Mesothelial cell of epicardium (in vitro differentiated cells): Measurements from ENCODE around the gene TUB. TPM values are rescaled to one million over a fixed set of nuclear protein-coding genes. Genes with fewer than 3 reads are reported as not detected.

ENCODE experiments used
- DNase-seq, 2 experiments: peaks; one replicate each; pipeline ENCODE4 v3.0.0; 2021; ENCODE audit warnings: low spot score in 2 of 2; ENCODE audit not compliant: unreplicated experiment in 2 of 2
- H3K27ac Mint-ChIP-seq: 2 replicates; pipeline ENCODE4 v1.8.0; 2021; ENCODE audit warnings: mixed read lengths
- H3K27me3 Mint-ChIP-seq: 2 replicates; pipeline ENCODE4 v1.8.0; 2021; ENCODE audit warnings: low read depth, mixed read lengths
- H3K36me3 Mint-ChIP-seq: 2 replicates; pipeline ENCODE4 v1.8.0; 2021; ENCODE audit warnings: mixed read lengths
- H3K4me1 Mint-ChIP-seq: 2 replicates; pipeline ENCODE4 v1.8.0; 2021; ENCODE audit warnings: mixed read lengths
- H3K4me3 Mint-ChIP-seq: 2 replicates; pipeline ENCODE4 v1.8.0; 2021; ENCODE audit warnings: mild to moderate bottlenecking, moderate library complexity, mixed read lengths
- H3K9me3 Mint-ChIP-seq: 2 replicates; pipeline ENCODE4 v1.8.0; 2021; ENCODE audit warnings: mixed read lengths
- total RNA-seq: library from RNA; stranded (reverse); gene quantifications from 3 replicates; pipeline ENCODE4 v1.2.1, GENCODE V29; 2021
- TF ChIP-seq, protein P1 (sequence below): fragments of 200-600 bp; sonication (generic); IDR thresholded peaks from one replicate; pipeline ENCODE4 v1.5.0; 2021; ENCODE audit warnings: antibody characterized with exemption; ENCODE audit not compliant: unreplicated experiment

TUB gene
- total RNA-seq, result 51.7 to 53.4 TPM (median 52.8 TPM) in 3 replicates

DNA sequence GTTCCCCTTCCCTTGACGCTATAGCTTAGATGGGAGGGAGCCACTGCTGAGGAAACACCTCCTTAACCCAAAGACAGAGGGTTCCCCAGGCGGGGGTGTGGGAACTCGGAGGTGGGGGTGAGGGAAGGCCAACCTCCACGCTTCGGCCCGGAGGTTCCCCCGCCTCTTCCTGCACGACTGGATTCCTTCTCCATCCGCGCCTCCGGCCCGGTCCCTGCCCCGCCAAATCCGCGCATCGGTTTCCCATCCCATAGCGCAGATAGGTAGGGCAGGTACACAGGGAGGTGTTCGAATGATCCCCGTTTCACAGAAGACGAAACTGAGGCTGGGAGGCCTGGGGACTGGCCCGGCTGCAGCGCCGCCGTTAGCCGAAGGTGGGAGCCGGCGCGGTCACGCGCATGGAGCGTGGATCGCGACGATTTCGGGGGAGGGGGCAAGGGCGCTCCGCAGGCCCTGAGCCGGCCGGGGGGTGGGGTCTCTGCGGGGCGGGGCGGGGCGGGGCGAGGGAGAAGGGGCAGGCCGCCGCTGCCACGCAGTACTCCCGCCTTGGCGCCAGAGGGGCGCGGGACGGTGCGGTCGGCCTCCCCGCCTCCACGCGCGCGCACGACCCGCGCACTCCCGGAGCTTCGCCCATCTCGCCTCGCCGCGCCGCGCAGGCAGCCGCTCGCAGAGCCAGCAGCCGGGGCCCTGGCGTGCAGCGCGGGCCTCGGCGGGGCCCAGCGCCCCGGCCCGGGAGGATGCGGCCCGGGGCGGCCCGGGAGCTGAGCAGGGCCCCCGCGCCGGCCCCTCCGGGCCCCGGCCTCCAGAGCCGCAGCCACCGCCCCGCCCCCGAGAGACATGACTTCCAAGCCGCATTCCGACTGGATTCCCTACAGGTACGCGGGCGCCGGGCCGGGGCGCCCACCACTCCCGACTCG lies at the start of gene TUB:
TSS of gene TUB (plus strand) at position 538 of the 917 bp plus-strand sequence. CDS start at position 838, 300 bp downstream.
- peak within 1 kb of the TSS; percentile 82 for H3K27ac Mint-ChIP-seq
- peaks cover 42% of the 10 kb centered on the region for H3K4me1 Mint-ChIP-seq
- peak; percentile 42 to 72 for DNase-seq
- TF ChIP-seq, protein P1, sequence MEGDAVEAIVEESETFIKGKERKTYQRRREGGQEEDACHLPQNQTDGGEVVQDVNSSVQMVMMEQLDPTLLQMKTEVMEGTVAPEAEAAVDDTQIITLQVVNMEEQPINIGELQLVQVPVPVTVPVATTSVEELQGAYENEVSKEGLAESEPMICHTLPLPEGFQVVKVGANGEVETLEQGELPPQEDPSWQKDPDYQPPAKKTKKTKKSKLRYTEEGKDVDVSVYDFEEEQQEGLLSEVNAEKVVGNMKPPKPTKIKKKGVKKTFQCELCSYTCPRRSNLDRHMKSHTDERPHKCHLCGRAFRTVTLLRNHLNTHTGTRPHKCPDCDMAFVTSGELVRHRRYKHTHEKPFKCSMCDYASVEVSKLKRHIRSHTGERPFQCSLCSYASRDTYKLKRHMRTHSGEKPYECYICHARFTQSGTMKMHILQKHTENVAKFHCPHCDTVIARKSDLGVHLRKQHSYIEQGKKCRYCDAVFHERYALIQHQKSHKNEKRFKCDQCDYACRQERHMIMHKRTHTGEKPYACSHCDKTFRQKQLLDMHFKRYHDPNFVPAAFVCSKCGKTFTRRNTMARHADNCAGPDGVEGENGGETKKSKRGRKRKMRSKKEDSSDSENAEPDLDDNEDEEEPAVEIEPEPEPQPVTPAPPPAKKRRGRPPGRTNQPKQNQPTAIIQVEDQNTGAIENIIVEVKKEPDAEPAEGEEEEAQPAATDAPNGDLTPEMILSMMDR, result no peak
- H3K4me3 Mint-ChIP-seq, result peak within 1 kb of the TSS; percentile 77
- no peaks in the 10 kb centered on the region for H3K36me3 Mint-ChIP-seq
- H3K27me3 Mint-ChIP-seq, result peaks cover 7% of the 10 kb centered on the region
- no peaks in the 10 kb centered on the region for H3K9me3 Mint-ChIP-seq

DNA sequence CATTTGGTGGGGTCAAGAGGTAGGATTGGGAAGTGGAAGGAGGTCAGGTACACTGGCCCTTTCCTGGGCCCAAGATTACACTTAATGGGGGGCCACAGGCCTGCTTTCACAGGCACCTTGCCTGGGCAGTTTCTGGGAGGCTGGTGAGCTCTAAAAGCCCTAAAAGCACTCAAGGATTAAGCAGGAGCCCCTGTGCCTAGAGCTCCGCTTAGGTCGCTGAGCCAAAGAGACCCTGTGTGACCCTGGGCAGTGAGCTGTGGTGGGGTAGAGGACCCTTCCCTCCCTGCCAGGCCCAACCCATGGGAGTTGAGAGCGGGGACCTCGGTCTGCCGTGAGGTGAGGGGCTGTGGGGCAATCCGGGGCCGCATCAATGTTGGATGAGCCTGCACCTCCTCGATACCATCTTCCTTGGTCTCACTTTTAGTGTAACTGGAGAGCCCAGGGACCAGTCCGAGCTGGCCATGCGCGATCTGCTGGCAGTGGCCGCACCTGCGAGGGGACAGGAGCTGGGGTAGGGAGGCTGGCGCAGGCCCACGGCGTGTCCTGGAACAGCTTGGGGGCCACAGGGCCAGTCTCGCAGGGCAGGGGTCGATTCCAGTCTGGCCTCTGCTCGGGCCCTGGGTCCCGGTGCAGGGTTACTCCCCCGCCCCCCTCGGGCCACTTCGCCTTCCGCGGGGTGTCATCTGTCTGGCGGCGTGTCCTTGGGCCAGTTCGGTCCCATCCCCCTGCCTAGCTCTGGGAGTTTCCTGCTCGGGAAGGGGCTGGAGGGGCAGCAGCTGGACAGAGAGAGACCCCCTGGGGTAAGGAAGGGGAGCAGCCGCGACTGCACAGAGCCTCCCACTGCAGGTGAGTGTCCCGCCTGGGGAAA lies 49.5 kb upstream of the TUB start:
- Mint-ChIP-seq H3K36me3 (no peaks in the 10 kb centered on the region), H3K4me3 (no peak overlapping the region), H3K4me1 (peaks cover 22% of the 10 kb centered on the region), H3K27me3 (peaks cover 42% of the 10 kb centered on the region), H3K9me3 (no peaks in the 10 kb centered on the region), H3K27ac (no peak overlapping the region)
- DNase-seq, result no peak
- TF ChIP-seq, protein P1, result no peak

GRCh38 chr11:8032122-8032521 lies 48.9 kb upstream of the TUB start:
- DNase-seq, result no peak
- H3K4me3 Mint-ChIP-seq, result no peak overlapping the region
- H3K4me1 Mint-ChIP-seq, result peaks cover 22% of the 10 kb centered on the region
- no peaks in the 10 kb centered on the region for H3K36me3 Mint-ChIP-seq
- TF ChIP-seq, protein P1, result no peak
- H3K27me3 Mint-ChIP-seq, result peaks cover 40% of the 10 kb centered on the region
- no peak overlapping the region for H3K27ac Mint-ChIP-seq
- no peaks in the 10 kb centered on the region for H3K9me3 Mint-ChIP-seq

DNA sequence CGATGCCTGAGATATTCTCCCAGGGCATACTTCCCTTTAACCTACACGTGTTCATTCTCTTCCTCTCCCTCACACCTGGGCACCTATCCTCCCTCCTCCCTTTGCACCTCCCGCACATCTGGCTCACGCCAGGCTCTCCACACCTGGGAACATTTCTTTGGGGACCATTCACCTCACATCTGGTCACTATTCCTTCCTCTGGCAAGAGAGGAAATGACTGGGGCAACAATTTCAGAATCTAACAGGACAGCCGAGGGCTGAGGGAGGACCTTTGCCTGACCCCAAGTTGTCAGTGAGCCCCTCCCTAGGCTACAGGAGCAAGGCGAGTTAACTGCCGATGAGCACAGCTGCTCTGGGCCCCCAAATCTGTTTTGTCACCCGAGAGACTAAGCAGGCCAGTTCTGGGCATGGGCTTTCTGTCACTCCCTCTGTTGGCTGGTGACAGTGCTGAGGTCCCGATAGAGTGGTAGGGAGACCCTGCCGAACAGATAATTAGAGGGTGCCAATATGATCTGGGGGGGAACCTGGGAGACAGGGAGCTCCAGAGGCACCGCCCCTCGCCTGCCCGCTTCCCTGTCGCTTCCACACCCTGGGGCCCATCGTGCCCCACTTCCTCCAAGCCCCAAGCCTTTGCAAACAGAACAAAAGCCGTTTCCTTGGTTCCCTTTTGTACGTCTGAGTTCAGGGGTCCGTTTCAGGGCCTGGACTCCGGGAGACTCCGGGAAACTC lies 48.3 kb upstream of the TUB start:
- peaks cover 45% of the 10 kb centered on the region for H3K27me3 Mint-ChIP-seq
- peaks cover 22% of the 10 kb centered on the region for H3K4me1 Mint-ChIP-seq
- H3K4me3 Mint-ChIP-seq, result no peak overlapping the region
- H3K27ac Mint-ChIP-seq, result peak overlapping the region; percentile 44
- H3K36me3 Mint-ChIP-seq, result no peaks in the 10 kb centered on the region
- H3K9me3 Mint-ChIP-seq, result no peaks in the 10 kb centered on the region
- TF ChIP-seq, protein P1, result no peak
- no peak for DNase-seq
